Activated T-cell treated with anti-CD3 and anti-CD28 coated beads, Interleukin-2, amount 50 U/mL, for 24 hours (primary cell): ENCODE results near the gene HIVEP3.

Experiments
- DNase-seq: peaks from one replicate; pipeline ENCODE4 v3.0.0-alpha.2; 2020
- H3K27ac Mint-ChIP-seq: 2 replicates; pipeline ENCODE4 v1.8.0; 2020; ENCODE audit warnings: mild to moderate bottlenecking, mixed read lengths
- H3K27me3 Mint-ChIP-seq: 2 replicates; pipeline ENCODE4 v1.8.0; 2020; ENCODE audit warnings: mixed read lengths
- H3K36me3 Mint-ChIP-seq: 2 replicates; pipeline ENCODE4 v1.8.0; 2020; ENCODE audit warnings: low read depth, mixed read lengths
- H3K4me1 Mint-ChIP-seq: 2 replicates; pipeline ENCODE4 v1.8.0; 2020; ENCODE audit warnings: low read depth, mixed read lengths
- H3K4me3 Mint-ChIP-seq: 2 replicates; pipeline ENCODE4 v1.8.0; 2020; ENCODE audit warnings: mild to moderate bottlenecking, moderate library complexity, mixed read lengths
- H3K9me3 Mint-ChIP-seq: 2 replicates; pipeline ENCODE4 v1.8.0; 2020; ENCODE audit warnings: mixed read lengths

The HIVEP3 gene

DNA sequence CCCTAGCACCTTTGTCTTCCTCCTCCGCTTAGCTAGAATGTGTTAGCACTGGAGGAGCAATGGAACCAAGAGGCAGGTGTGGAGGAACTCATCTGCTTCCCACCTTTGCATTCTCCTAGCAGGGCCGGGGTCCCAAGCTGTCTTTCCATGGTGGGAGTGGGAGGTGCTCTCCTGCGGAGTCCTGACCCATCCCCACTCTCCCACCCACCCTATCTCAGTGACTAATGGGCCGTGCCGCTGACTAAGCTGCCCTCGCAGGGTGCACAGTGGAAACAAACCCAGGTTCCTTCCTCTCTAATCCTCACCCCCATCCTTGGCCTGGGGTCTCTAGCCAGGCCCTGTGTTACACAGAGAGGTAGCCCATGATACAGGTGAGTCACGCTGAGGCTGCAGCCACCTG lies 177.5 kb downstream of the HIVEP3 start:
- Mint-ChIP-seq H3K27me3 (no peaks in the 10 kb centered on the region), H3K36me3 (no peaks in the 10 kb centered on the region), H3K9me3 (no peaks in the 10 kb centered on the region), H3K27ac (peak overlapping the region; percentile 99), H3K4me1 (peaks cover 100% of the 10 kb centered on the region), H3K4me3 (no peak overlapping the region)
- DNase-seq = peak; percentile 71

DNA sequence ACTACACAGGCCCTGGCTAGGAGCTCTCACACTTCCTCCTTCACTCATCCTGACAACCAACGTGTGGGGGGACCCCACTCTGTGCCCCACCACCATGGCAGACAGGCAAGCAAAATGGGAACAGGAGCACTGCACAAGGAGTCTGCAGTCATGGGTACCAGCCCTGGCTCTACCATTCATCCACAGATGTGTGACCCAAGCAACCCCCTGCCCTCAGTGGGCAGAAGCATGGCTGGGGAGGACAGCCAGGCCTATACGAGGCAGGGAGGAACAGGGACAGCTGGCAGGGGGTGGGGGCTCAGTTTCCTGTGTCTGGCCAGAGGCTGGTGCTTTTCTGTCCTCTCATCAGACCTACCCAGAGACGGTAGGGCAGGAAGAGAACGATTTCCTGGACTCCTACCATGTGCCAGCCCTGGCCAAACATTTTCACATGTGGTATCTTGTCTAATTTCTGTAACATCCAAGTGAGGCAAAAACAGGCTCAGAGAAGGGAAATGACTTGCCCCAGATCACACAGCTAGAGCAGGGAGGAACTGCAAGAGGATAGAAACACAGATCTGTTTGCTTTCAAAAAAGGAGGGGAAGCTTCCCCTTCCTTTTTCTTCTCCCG lies 178.0 kb downstream of the HIVEP3 start:
- peak; percentile 62 for DNase-seq
- peak overlapping the region; percentile 99 for H3K27ac Mint-ChIP-seq

DNA sequence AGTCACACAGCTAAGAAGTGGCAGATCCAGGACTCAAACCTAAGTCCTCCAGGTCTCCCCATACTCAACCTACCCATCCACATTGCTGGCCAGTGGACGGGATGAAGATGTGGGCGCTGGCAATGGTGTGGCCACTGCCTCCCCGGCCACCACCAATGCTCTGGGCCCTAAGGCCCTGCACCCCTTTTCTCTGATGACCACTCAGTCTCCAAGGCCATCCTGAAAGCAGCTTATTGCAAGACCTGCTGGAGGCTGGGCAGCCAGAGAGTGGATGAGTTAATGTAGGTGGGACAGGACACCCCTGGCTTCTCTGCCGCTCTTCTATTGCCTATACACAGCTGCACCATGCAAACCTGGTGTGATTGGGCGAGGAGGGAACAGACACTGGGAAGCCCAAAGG lies 178.7 kb downstream of the HIVEP3 start:
- H3K36me3 Mint-ChIP-seq = no peaks in the 10 kb centered on the region

More for the DNA sequence above, 178.0 kb downstream of the HIVEP3 start:
- Mint-ChIP-seq H3K4me3 (peak overlapping the region; percentile 41), H3K36me3 (no peaks in the 10 kb centered on the region), H3K27me3 (no peaks in the 10 kb centered on the region), H3K9me3 (no peaks in the 10 kb centered on the region), H3K4me1 (peaks cover 100% of the 10 kb centered on the region)

DNA sequence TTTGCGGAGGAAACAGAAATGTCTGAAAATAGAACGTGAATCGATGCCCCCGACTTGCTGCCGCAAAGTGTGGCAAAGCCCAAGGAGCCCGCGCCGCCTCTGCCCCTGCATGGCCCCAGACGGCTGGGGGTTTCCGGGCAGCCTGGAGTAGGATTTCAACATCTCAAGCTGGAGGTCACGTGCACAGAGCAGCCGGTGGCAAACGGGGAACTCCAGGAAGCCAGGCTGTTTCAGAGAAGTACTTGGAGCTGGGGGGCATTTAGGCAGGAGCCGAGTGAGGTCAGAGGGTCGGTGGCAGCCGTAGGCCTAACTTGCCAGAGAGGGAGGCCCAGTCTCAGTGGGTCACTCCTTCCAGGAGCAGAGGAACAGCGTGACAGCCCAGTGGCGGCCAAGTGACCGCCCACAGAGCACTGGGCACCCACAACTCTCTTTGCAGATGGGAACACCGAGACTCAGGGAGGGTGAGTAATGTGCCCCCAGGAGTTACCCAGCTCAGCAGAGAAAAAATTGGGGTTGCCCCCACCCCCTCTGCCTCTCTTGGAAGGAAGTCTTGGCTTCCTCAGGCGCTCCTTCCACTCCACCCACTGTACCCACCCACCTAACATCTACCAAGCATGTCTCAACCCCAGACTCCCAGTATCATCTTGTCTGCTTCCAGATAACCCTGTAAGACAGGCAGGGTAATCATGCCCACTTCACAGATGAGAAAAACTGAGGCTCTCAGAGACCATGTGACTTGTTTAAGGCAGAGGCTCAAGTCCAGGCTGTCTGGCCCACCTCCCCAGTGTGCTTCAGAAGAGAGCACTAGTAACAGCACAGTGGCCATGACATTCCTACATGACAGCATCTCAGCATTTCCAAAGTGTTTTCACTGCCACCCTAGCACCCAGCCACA lies 179.4 kb downstream of the HIVEP3 start:
- Mint-ChIP-seq H3K27ac (peak overlapping the region; percentile 99), H3K9me3 (no peaks in the 10 kb centered on the region), H3K4me3 (peak overlapping the region; percentile 67)

More for the DNA sequence above, 178.7 kb downstream of the HIVEP3 start:
- Mint-ChIP-seq H3K9me3 (no peaks in the 10 kb centered on the region), H3K27ac (peak overlapping the region; percentile 99), H3K4me1 (peaks cover 100% of the 10 kb centered on the region), H3K4me3 (no peak overlapping the region), H3K27me3 (no peaks in the 10 kb centered on the region)
- peak; percentile 52 for DNase-seq

DNA sequence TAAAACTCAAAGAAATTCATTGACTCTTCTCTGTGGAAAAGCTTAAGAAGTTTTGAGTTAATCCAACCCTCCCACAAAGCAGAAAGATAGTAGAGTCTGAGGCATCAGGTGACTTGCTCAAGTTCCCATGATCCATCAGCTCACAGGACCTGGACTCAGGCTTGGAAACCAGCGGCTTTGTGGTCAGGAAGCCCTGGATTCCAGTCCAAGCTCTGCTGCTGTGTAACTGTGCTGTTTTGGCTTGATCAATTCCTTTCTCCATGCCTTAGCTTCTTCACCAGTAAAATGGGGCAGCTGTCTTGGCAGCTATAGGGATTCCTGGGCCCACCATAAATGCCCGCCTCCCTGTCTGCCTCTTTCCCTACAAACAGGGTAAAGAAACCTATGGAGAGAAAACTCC lies 180.2 kb downstream of the HIVEP3 start:
- Mint-ChIP-seq H3K27ac (peak overlapping the region; percentile 99), H3K9me3 (no peaks in the 10 kb centered on the region), H3K27me3 (no peaks in the 10 kb centered on the region), H3K4me1 (peaks cover 94% of the 10 kb centered on the region), H3K4me3 (peak overlapping the region; percentile 67), H3K36me3 (no peaks in the 10 kb centered on the region)
- peak; percentile 51 for DNase-seq

More for the DNA sequence above, 179.4 kb downstream of the HIVEP3 start:
- H3K36me3 Mint-ChIP-seq = no peaks in the 10 kb centered on the region
- peak; percentile 87 for DNase-seq
- no peaks in the 10 kb centered on the region for H3K27me3 Mint-ChIP-seq
- peaks cover 100% of the 10 kb centered on the region for H3K4me1 Mint-ChIP-seq

DNA sequence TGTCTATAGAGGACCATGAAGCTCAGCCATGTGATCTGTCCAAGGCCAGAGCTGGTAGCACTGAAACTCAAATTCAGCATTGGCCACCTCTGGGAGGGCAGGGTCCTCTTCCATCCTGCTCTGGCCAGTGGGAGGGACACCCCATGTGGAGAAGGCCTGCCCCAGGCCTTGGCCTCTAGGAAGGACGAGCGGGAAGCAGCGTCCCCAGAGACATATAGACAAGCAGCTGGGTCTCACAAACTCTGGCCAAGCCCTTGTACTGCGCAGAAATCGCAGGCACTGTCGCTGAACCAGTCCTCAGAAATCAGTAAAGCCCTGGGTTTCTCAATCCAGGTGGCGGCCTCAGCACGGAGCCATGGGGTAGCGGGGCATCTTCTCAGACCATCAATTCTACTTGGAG lies 180.7 kb downstream of the HIVEP3 start:
- Mint-ChIP-seq H3K9me3 (no peaks in the 10 kb centered on the region), H3K4me3 (peak overlapping the region; percentile 67), H3K4me1 (peaks cover 90% of the 10 kb centered on the region), H3K36me3 (no peaks in the 10 kb centered on the region), H3K27ac (peak overlapping the region; percentile 99), H3K27me3 (no peaks in the 10 kb centered on the region)
- no peak for DNase-seq

DNA sequence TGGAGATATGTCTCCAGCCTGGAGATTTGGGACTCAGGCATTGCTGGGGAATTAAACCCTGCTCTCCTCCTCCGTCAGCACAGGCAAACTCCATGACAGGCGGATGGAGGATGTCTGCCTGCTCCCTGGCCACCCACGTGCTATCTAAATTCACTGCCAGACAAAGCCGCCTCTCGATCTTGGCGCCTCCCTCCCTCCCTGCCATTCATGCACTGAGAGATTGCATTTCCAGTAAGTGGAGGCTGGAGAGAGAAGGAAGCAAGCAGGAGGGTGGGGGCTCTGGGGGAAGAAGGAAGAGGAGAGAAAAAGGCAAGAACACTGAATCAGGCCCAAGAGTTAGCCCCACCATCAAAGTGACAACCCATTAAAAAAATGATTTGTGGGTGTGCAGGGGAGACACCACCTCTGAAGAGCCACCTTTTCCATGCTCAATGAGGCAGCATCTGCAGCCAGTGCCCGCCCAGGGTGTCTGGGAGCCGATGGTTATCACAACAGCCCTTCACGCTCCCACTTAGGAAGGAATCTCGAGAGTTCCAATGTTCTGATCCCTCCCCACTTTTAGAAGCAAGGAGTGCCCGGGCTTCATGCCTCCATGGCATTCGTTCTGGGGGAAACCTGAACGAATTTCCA lies 183.0 kb downstream of the HIVEP3 start:
- no peak overlapping the region for H3K4me3 Mint-ChIP-seq
- H3K9me3 Mint-ChIP-seq = no peaks in the 10 kb centered on the region
- H3K27me3 Mint-ChIP-seq = no peaks in the 10 kb centered on the region
- no peaks in the 10 kb centered on the region for H3K36me3 Mint-ChIP-seq
- H3K4me1 Mint-ChIP-seq = peaks cover 70% of the 10 kb centered on the region
- no peak overlapping the region for H3K27ac Mint-ChIP-seq
- no peak for DNase-seq

DNA sequence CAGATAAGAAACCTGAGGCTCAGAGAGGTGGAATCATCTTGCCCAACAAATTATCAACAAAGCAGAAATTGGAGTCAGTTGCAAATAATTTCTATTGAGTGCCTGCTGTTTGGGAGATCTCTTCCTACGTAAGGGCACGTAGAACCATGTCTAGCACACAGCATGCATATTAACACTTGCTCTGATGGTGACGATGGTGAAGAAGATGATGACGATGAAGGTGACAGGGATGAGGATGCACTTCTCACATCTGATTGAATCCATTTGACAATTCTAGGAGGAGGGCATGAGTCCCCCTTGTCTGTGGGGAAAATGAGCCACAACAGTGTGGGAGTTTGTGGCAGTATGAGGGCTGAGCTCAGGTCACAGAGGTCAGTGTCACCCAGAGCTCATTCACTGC lies 183.6 kb downstream of the HIVEP3 start:
- no peak for DNase-seq
- Mint-ChIP-seq H3K9me3 (no peaks in the 10 kb centered on the region), H3K27me3 (no peaks in the 10 kb centered on the region), H3K4me3 (no peak overlapping the region), H3K36me3 (no peaks in the 10 kb centered on the region), H3K27ac (no peak overlapping the region), H3K4me1 (peaks cover 68% of the 10 kb centered on the region)

DNA sequence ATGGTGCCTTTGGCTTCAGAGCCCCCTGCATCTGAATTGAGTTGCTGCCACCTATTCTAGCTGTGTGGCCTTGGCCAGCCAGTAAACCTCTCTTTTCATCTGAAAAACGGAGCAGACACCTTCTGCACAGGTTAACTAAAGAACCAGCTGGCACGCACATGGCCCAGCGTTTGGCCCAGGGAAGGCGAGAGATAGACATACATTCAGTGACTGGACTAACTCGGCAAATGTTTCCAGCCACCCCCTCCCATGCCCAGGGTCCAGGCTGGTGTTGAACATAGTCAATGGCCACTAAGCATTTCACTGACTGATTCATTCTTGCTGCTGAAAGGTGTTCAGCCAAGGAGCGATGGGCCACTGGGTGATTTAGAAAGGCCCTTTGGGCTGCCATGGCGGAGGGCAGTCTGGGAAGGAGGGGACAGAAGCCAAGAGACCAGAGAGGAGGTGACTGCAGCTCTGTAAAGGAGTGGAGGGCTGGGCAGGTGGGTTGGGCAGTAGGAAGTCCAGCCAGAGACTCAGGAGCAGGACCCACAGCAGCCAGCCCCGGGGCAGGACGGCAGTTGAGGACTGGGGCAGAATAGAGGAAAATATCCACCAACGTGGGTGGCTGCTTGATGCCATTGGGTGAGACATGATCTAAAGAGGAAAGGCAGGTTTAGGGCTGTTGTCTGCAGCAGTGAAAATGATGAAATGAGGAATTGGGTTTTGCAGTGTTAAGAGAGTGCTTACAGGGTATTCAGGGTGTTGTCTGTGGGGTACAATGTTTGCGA lies 184.3 kb downstream of the HIVEP3 start:
- no peaks in the 10 kb centered on the region for H3K36me3 Mint-ChIP-seq
- no peaks in the 10 kb centered on the region for H3K27me3 Mint-ChIP-seq
- H3K9me3 Mint-ChIP-seq = no peaks in the 10 kb centered on the region
- DNase-seq = no peak
- H3K27ac Mint-ChIP-seq = no peak overlapping the region
- peaks cover 67% of the 10 kb centered on the region for H3K4me1 Mint-ChIP-seq
- H3K4me3 Mint-ChIP-seq = no peak overlapping the region

DNA sequence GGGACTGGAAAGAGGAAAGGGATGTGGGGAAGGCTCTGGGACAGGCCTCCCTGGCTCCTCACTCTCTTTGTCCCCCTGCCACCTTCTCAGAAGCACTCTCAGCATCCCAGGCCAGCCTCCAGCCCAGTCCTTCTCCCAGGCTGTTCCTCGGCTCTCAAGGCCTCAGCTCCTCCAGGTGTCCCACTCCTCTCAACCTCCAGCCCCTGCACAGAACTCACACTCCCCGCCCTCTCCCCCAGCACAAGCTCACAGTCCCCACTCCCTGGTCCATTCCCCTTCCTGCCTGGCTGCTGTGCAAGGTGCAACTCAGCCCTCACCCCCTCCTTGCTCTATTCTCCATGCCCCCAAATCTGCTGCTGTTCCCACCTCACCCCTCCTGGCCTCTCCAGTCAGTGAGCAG lies 185.0 kb downstream of the HIVEP3 start:
- H3K9me3 Mint-ChIP-seq = no peaks in the 10 kb centered on the region
- no peak for DNase-seq
- no peak overlapping the region for H3K27ac Mint-ChIP-seq
- no peak overlapping the region for H3K4me3 Mint-ChIP-seq
- H3K36me3 Mint-ChIP-seq = no peaks in the 10 kb centered on the region
- H3K27me3 Mint-ChIP-seq = no peaks in the 10 kb centered on the region
- H3K4me1 Mint-ChIP-seq = peaks cover 67% of the 10 kb centered on the region

DNA sequence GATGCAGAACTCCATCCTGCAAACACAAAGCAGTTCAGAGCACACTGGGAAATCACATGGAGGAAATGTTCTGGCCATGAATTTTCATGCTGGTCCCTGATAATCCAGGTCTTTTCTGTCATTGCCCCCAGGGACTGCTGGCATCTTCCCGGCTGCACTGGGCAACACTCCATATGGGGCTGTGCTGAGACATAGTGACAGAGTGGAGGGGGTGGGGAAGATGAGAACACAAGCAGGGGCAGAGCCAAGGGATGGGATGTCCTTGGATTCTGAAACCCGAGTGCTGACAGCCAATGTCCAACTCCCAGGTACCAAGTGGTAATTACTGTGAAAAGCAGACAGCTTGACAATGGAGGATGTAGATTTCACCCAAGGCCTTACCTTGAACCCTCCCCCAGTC lies 185.7 kb downstream of the HIVEP3 start:
- H3K4me3 Mint-ChIP-seq = no peak overlapping the region
- H3K9me3 Mint-ChIP-seq = no peaks in the 10 kb centered on the region
- peaks cover 67% of the 10 kb centered on the region for H3K4me1 Mint-ChIP-seq
- no peaks in the 10 kb centered on the region for H3K36me3 Mint-ChIP-seq
- no peak overlapping the region for H3K27ac Mint-ChIP-seq
- no peak for DNase-seq
- H3K27me3 Mint-ChIP-seq = no peaks in the 10 kb centered on the region

DNA sequence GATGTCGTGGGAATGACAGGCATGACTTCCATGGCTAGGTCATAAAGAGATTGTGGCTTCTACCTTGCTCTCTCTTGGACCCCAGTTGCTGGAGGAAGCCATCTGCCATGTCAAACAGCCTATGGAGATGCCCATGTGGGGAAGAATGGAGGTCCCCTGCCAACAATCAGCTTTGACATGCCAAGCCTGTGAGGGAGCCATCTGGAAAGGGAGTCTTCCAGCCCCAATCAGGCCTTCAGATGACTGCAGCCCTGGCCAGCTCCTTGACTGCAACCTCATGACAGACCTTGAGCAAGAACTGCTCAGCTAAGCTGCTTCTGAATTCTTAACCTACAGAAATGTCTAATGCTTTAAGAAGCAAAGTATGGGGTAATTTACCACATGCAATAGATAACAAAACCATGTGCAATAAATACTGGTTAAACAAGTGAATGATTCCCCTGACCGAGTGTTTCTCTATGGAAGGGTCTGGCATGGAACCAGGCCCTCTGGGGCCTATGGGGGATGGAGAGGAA lies 187.1 kb downstream of the HIVEP3 start:
- H3K27ac Mint-ChIP-seq = no peak overlapping the region
- peaks cover 67% of the 10 kb centered on the region for H3K4me1 Mint-ChIP-seq
- DNase-seq = no peak
- H3K4me3 Mint-ChIP-seq = no peak overlapping the region
- no peaks in the 10 kb centered on the region for H3K27me3 Mint-ChIP-seq
- no peaks in the 10 kb centered on the region for H3K36me3 Mint-ChIP-seq
- H3K9me3 Mint-ChIP-seq = no peaks in the 10 kb centered on the region

DNA sequence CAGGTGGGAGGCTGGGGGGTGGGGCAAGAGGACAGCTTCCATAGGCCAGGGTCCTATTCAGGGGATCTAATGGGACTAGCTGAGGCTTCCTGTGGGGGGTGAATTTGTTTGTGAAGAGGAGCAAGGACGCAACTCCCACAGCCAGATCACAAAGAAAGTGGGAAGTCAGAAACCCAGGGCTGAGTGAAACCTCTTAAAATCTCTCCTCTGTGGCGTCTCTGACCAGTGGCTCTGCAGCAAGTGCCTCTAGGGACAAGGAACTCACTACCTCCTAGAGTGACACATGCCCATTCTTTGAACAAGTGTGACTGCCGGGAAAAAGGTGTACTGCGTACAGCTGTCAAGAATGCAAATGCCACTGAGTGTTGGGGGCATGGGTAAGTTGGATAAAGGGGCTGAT lies 187.9 kb downstream of the HIVEP3 start:
- Mint-ChIP-seq H3K27ac (no peak overlapping the region), H3K4me3 (no peak overlapping the region), H3K9me3 (no peaks in the 10 kb centered on the region), H3K27me3 (no peaks in the 10 kb centered on the region), H3K36me3 (no peaks in the 10 kb centered on the region), H3K4me1 (peaks cover 65% of the 10 kb centered on the region)
- no peak for DNase-seq
